NCI-H1092 (cell line): ENCODE results near the gene PARD3B.

Experiments used
- DNase-seq: peaks from one replicate; lab custom pipeline; 2025; lab: John Stamatoyannopoulos, UW

The PARD3B gene

GRCh38 chr2:204835786-204836185 is 290.5 kb downstream of the PARD3B start:
- no peak for DNase-seq

GRCh38 chr2:204840504-204840903 is 295.2 kb downstream of the PARD3B start:
- DNase-seq = no peak

- no peak for DNase-seq
Measured at GRCh38 chr2:204842068-204842467, 296.8 kb downstream of the PARD3B start.

DNA sequence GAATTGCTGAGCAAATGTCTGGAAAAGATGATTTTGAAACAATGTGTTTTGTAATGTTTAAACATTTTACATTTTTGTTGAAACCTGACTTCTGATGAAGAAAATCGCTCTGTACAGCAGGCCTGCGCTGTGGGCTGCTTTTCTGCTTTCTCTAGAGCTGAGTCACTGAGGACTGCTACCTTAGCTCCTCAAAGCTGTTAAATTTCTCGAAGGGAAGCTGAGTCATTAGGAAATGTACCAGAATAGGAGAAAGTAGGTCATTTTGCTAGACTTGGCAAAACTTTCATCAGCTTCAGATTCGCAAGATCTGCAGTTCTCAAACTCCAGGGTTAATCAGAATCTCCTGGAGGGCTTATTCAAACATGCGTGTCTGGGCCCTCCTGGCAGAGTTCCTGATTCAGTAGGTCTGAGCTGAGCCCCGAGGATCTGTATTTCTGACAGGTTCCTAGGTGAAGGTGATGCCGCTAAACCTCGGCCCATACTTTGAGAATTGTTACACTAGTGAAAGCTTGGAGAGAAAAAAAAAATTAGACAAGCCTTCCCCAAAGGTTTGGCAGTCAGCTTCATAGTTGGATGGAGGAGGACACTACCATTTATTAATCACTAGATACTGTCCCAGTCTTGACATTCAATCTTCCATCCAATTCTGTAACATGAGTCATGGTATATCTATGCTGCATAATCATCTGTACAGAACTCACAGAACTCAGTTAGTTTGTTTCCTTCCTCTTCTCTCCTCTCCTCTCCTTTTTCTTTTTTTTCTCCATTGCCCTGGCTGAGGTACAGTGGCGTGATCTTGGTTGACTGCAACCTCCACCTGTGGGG is 297.6 kb downstream of the PARD3B start:
- no peak for DNase-seq

DNA sequence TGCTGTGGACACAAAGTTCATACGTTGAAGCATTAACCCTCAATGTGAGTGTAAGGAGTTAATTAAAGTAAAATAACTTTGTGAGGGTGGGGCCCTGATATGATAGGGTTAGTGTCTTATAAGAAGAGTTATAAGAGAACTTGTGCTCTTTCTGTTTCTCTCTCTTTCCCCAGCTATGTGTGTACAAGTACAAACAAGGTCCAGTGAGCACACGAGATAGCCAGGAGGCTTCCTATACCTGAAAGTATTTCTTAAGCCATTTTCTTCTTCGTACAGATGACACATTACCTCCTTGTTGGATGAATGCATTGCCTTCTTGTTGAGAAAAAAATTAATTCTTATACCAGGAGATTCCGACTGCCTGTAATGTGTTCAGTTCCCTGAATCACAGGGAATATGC is 301.2 kb downstream of the PARD3B start:
- no peak for DNase-seq

DNA sequence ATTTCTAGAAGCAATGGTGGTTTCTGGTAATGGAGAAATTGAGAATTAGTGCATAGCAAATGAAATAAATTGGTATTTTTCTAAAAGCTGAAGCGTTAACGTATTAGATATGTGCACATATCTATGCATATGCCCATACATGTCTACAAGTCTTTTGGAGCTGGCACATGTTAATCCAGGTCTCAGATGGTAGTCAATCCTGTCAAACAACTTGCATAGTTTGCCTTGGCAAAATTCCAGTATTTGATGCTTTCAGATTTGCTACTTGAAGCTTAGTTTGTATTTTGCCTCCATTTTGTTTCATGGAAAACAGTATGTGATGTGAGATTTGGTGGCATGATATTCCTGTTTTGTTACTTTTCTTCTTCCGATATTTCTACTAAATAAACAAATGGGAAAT is 304.6 kb downstream of the PARD3B start:
- DNase-seq = no peak

DNA sequence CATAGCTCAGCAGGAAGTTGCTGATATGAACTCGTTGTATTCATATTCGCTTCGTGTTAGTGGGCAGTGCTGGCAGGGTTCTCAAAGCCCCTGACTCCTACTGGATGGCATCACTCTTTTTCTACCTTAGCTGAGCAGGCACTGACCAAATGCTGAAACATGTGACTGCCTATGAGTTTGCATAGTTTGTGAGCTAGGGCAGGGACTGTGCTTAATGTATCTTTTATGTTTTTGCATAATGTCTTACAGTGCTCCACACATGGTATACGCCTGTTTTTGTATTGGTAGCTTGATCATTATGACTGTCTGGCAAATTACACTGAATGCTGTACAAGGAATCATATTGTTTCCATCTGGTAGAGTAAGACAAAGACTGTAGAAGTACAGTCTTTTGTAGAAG is 305.3 kb downstream of the PARD3B start:
- DNase-seq = no peak

DNA sequence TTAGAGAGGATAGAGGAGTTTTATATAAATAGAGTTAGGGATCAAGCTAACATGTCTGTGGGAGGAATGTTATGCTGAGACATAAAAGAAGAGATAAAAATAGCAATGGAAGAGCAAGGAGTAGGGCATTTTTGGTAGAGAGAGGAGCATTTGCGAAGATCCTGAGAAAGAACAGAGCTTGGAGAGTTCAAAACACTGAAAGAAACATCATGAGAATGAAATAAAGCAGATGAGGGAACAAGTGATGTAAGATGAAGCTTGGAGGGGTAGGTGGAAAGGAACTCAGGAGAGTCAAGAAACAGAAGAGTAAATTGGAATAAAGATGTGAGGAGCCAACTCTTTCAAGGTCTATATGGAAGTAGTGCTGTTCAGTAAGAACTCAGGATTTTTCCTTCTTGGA is 308.6 kb downstream of the PARD3B start:
- DNase-seq = no peak

DNA sequence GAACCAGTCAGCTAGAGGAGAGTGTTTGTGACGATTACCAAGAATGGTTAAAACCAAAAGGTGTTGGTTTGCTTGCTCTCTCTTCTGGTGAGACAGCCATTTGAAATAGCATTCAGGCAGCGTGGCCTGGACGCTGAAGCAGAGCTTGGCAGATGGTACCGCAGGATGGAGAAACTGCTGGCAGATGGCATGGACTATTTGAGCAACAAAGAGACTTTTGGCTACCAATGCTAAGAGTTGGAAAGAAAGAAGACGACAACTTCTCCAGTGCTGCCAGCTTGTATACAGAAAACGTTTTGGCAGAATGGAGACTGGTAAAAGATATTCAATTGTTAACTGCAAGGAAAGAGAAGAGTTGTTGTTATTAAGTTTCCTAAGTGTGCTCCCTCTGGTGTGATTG is 315.0 kb downstream of the PARD3B start:
- DNase-seq = no peak

DNA sequence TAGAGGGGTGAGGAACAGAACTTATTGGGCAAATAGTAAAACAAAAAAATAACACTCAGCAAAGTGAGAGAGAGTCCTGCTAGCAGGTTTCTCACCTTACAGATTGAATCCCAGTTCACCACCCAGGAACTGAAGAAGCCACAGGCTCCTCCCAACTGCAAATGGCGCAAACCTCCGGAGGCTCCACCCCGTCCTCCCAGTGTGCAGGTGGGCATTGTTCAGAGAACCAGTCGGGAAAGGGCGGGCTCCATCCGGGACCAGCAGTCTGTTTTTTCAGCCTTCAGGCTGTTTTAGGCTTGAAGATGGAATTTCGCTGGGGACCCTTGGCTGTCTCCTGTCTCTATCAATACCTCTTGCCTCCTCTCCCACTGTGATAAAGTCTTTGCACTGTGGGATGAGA is 317.5 kb downstream of the PARD3B start:
- DNase-seq = no peak

DNA sequence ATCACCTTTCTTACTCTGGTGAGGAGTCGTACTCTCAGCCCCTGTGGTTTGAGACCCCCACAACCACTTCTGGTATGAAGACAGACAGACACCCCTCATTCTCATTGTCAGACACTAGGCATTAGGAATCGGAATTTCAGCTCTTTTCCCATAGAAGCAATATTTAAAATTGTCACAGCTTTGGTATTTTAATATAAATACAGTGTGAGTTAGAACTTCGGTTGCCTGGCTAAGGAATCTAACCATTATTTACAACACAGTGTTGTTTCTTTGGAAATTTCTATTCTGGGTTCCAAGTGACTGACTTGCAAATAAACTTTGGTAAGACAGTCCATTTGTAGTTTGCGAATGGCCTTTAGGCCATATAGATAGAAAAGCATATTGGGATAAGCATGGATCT is 318.1 kb downstream of the PARD3B start:
- no peak for DNase-seq

DNA sequence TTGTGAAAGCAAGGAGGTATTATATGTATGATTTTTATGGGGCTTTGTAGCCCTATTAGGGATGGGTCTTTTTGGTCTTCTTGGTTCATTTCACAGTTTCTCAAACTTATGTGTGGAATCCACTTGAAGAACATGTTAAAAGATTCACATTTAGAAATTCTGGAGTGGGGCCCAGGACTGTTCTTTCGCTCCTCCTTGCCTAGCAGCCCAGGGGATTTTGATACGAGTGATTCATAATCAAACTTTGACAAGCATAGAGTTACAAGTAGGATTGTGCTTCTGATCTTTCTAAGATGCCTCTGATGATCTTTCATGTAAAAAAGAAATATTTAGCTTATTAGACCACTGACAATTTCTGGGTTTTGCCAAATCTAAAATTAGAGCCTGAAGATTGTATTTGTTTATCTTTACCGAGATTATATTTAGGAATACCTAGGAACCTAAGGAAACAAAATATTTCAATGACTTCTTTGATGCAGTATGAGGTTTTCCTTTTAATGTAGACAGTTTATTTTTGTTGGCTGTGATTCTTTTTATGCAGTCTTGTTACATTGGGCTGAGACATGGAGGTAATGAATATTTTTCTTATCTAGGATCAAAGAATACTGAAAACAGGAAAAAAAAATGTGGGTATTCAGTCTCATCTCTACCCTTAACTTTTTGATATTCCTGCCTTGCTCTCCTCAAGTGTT is 324.0 kb downstream of the PARD3B start:
- DNase-seq = no peak

- no peak for DNase-seq
Measured at GRCh38 chr2:204870053-204870452, 324.8 kb downstream of the PARD3B start.

GRCh38 chr2:204871231-204871953 is 326.1 kb downstream of the PARD3B start:
- DNase-seq = no peak

DNA sequence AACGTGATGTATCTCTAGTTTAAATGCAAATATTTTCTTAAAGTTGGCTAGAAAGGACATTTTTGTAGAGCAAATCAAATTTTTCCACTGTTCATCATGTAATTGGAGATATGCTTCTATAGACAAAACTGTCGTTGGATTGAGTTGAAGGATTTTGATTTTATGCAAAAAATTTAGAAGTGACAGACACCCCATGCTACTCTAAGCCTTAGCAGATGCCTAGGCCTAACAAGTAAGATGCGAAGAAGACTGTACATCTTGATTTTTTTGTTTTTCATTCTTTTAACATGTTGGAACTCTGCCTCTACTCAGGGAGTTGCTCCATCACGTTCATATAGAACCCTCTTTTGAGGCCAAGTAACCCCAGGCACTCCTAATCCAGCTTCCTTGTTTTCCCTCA is 331.0 kb downstream of the PARD3B start:
- no peak for DNase-seq

GRCh38 chr2:204877691-204878090 is 332.4 kb downstream of the PARD3B start:
- no peak for DNase-seq

DNA sequence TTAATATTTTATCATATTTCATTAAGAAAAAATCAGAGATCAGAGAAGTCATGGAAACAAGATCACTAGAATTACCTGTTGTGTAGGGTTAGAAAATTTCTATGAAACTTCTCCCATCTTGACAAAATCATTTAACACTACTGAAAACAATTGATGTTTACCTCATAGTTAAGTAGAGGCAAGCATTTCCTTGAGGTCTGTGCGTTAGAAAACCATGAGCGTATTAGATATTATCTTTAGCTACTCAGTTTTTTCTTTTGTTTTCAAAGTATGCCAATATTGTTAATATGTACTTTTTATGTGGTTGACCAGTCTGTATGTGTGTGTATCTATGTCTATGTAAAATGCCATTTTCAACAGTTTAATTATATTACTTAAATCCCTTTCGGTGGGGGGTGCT is 335.7 kb downstream of the PARD3B start:
- DNase-seq = no peak

GRCh38 chr2:204881655-204882054 is 336.4 kb downstream of the PARD3B start:
- no peak for DNase-seq

GRCh38 chr2:204885747-204886146 is 340.5 kb downstream of the PARD3B start:
- DNase-seq = no peak

GRCh38 chr2:204886713-204887112 is 341.4 kb downstream of the PARD3B start:
- DNase-seq = no peak

DNA sequence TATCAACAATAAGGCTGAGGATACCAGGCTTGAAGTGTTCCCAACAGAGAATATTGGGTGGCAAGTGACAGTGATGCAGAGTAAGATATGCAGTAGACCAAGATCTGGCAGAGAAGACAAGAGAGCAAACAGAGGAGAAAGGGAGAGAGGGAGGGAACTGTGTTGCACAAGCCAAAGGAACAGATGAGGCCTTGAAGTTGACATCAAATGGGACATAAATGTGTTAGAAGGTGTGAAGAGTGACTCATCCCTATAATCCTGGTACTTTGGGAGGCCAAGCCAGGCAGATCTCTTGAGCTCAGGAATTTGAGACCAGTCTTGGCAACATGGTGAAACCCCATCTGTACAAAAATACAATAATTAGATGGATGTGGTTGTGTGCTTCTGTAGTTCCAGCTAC is 342.9 kb downstream of the PARD3B start:
- no peak for DNase-seq

GRCh38 chr2:204890680-204891079 is 345.4 kb downstream of the PARD3B start:
- DNase-seq = no peak

DNA sequence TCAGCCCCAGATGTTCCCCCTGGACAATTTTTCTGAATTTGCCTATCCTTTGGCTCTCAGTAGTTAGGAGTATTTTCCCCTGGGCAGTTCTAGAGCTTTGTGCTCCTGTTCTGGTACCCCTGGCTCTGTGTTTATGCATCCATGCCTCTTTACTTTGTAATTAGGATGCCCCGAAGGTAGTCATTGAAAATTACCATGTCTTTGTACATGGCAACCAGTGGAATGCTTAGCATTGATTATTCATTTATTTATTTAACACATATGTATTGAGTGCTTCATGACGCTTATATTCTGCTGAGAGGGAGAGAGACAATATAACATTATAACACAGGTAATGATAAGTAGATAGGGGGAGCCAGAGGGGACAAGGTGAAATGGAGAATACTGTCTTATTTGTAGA is 346.5 kb downstream of the PARD3B start:
- no peak for DNase-seq
